NT2/D1 (cell line): ENCODE results near the gene PRSS21.

Source experiments
- DNase-seq: peaks from one replicate; pipeline ENCODE4 v3.0.0-alpha.2; 2011; ENCODE audit warnings: low read depth, low spot score
- H3K27me3 ChIP-seq: 2 replicates; pipeline ENCODE4 v1.6.0; 2011; ENCODE audit warnings: mild to moderate bottlenecking; ENCODE audit not compliant: insufficient read length, insufficient read depth
- H3K36me3 ChIP-seq: 2 replicates; pipeline ENCODE4 v1.6.1; 2011; ENCODE audit warnings: mild to moderate bottlenecking, low read length, mixed read lengths; ENCODE audit not compliant: insufficient read depth, insufficient read length
- H3K4me1 ChIP-seq: 2 replicates; pipeline ENCODE4 v1.5.1; 2011; ENCODE audit not compliant: insufficient read depth, insufficient read length
- H3K4me3 ChIP-seq: 2 replicates; pipeline ENCODE4 v1.5.1; 2011; ENCODE audit warnings: low read depth; ENCODE audit not compliant: insufficient read length
- H3K9ac ChIP-seq: 2 replicates; pipeline ENCODE4 v1.6.0; 2011; ENCODE audit warnings: low read depth; ENCODE audit not compliant: insufficient read length
- H3K9me3 ChIP-seq: 2 replicates; pipeline ENCODE4 v1.5.1; 2011; ENCODE audit warnings: mild to moderate bottlenecking, low read length; ENCODE audit not compliant: insufficient read depth
- SUZ12 ChIP-seq: IDR thresholded peaks from 2 replicates; pipeline ENCODE4 v1.6.1; 2011; ENCODE audit not compliant: insufficient read length, insufficient read depth; ENCODE audit errors: extremely low read depth
- YY1 ChIP-seq: IDR thresholded peaks from 2 replicates; pipeline ENCODE4 v1.6.1; 2011; ENCODE audit not compliant: insufficient read length, insufficient read depth
- ZNF274 ChIP-seq: IDR thresholded peaks from 2 replicates; pipeline ENCODE4 v1.6.1; 2011; ENCODE audit warnings: mild to moderate bottlenecking, low read depth, low read length

PRSS21 gene

DNA sequence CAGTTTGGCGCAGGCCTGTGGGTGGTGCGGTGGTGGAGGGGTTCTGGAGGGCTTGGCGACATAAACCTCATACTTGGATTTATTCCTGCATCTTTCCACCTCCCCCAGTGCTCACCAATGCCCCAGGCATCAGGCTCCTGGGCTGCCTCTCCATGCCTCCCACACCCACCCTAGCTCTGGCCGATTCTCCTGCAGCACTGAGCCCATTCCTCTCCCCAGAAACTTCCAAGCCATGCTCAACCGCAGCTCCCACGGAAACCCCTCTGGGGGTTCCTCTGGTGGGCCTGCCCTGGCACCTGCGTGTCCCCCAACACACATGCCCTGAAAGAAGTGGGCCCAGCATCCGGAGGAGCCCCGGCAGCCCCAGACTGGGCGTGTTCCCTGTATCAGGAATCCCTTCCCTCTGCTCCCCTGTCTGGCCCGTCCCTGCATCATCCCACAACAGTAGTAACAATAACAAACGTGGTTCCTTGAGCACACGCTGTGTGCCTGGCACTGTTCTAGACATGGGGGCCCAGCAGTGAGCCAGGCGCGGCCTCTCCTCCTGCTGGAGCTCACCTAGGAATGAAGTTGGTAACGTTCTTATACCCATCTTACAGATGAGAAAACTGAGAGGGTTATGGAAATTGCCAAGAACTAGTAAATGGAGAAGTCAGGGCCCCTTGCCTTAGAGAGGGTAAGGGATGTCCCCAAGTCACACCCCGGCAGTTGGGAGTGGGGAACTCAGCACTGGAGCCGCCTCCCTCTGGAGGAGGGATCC, 2.3 kb downstream of the PRSS21 start:
- no peak for DNase-seq
- peak overlapping the region; percentile 2 for H3K9ac ChIP-seq
- no peak for TF ChIP-seq ZNF274
- H3K9me3 ChIP-seq, result no peaks in the 10 kb centered on the region
- H3K4me1 ChIP-seq, result peaks cover 17% of the 10 kb centered on the region
- no peak overlapping the region for H3K4me3 ChIP-seq
- H3K36me3 ChIP-seq, result no peaks in the 10 kb centered on the region
- no peaks in the 10 kb centered on the region for H3K27me3 ChIP-seq

DNA sequence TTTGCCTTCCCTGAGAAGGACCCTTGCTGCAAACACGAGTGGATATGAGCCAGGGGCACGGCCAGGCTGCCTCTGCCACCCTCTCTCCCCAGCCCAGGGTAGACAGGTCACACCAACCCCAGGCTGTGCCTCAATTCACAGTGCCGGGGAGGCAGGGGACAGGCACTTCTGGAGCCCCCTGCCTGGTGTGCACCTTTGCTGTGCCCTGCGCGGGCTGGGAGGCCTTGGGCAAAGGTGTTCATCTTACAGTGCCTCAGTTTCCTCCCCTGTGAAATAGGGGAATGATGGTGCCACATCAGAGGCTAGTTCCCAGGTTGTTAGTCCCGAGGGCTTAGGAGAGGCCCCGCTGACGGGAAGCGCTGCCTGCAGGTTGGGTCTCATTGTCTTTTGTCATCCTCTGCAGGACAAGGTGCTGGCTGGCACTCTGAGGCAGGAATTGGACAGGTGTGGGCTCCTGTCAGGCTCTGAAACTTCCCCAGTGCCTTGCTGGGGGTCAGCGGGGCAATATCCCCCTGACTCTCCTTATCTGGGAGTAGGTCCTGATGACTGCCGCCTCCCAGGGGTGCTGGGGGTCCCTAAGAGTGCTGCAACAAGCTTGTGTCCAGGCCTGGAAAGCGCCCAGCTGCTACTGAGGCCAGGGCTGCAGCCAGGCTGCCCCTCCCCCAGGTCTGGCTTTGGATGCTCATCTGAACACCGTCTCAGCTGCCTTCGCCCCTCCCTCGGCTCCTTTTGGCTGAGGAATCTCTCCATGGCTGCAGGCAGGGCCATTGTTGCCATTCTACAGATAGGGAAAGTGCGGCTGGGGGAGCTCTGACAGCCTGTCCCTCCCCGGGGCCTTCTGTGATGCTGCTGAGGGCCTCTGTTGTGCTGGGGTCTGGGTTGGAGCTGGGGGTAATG, 3.1 kb downstream of the PRSS21 start:
- Histone ChIP-seq H3K4me3 (no peak overlapping the region), H3K9me3 (no peaks in the 10 kb centered on the region), H3K36me3 (no peaks in the 10 kb centered on the region), H3K27me3 (no peaks in the 10 kb centered on the region), H3K9ac (peak overlapping the region; percentile 21), H3K4me1 (peaks cover 11% of the 10 kb centered on the region)
- TF ChIP-seq SUZ12, result no peak
- no peak for TF ChIP-seq ZNF274
- TF ChIP-seq YY1, result no peak
- no peak for DNase-seq

DNA sequence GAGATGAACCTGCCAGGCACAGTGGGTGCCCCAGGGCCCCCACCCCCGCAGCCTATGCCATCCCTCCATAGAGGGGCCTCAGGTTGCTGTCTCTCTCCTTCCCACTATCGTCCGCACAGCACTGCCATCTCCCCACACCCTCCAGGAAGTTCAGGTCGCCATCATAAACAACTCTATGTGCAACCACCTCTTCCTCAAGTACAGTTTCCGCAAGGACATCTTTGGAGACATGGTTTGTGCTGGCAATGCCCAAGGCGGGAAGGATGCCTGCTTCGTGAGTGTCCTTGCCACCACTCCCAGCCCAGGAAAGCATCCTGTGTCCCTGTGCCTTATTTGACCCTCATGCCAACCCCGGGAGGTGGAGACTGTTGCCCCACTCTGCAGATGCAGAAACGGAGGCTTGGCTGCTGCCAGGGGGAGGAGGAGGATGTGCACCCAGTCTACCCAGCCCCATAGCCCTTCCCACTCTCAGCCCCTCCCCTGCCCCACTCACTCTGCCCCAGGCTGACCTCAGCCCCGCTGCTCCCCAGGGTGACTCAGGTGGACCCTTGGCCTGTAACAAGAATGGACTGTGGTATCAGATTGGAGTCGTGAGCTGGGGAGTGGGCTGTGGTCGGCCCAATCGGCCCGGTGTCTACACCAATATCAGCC, 3.9 kb downstream of the PRSS21 start:
- Histone ChIP-seq H3K4me3 (no peak overlapping the region), H3K27me3 (no peaks in the 10 kb centered on the region), H3K36me3 (no peaks in the 10 kb centered on the region), H3K4me1 (peaks cover 8% of the 10 kb centered on the region), H3K9ac (peak overlapping the region; percentile 21), H3K9me3 (no peaks in the 10 kb centered on the region)
- TF ChIP-seq YY1 (no peak), SUZ12 (no peak), ZNF274 (no peak)
- no peak for DNase-seq

DNA sequence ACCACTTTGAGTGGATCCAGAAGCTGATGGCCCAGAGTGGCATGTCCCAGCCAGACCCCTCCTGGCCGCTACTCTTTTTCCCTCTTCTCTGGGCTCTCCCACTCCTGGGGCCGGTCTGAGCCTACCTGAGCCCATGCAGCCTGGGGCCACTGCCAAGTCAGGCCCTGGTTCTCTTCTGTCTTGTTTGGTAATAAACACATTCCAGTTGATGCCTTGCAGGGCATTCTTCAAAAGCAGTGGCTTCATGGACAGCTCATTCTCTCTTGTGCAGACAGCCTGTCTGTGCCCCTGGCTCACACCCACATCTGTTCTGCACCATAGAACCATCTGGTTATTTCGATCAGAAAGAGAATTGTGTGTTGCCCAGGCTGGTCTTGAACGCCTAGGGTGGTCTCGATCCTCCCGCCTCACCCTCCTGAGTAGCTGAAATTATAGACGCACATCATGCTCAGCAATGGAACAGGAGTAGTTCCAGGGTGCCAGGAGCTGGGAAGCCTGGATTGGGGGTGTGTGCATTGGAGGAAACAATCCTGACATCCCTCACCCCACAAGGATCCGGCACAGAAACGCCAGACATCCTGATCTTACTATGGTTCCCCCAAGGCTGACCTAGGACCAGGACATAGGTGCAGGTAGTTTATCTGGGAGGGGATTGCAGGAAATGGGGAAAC, 4.6 kb downstream of the PRSS21 start:
- no peak for DNase-seq
- Histone ChIP-seq H3K9ac (no peak overlapping the region), H3K9me3 (no peaks in the 10 kb centered on the region), H3K4me1 (peaks cover 10% of the 10 kb centered on the region), H3K36me3 (no peaks in the 10 kb centered on the region), H3K27me3 (no peaks in the 10 kb centered on the region), H3K4me3 (no peak overlapping the region)
- no peak for TF ChIP-seq YY1
- no peak for TF ChIP-seq ZNF274
- TF ChIP-seq SUZ12, result no peak

DNA sequence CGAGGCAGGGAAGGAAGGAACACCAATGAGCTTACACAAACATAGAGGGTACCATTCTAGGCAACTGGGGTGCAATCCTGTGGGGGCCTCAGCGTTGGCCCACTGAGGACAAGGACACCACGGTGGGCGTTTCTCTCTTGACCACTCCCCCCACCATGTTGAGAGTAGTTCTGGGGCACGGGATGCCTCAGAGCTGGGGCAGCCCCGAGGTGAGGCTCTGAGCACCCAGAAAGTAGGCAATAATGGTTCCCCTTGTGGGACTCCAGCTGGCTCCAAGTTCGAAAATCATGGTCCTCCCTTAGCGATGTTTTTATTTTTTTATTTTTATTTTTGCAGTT, 5.1 kb downstream of the PRSS21 start:
- no peak overlapping the region for H3K9ac ChIP-seq
- no peaks in the 10 kb centered on the region for H3K36me3 ChIP-seq
- TF ChIP-seq YY1, result no peak
- TF ChIP-seq SUZ12, result no peak
- TF ChIP-seq ZNF274, result no peak
- no peak overlapping the region for H3K4me3 ChIP-seq
- no peaks in the 10 kb centered on the region for H3K27me3 ChIP-seq
- H3K9me3 ChIP-seq, result no peaks in the 10 kb centered on the region
- DNase-seq, result no peak
- H3K4me1 ChIP-seq, result peaks cover 13% of the 10 kb centered on the region

DNA sequence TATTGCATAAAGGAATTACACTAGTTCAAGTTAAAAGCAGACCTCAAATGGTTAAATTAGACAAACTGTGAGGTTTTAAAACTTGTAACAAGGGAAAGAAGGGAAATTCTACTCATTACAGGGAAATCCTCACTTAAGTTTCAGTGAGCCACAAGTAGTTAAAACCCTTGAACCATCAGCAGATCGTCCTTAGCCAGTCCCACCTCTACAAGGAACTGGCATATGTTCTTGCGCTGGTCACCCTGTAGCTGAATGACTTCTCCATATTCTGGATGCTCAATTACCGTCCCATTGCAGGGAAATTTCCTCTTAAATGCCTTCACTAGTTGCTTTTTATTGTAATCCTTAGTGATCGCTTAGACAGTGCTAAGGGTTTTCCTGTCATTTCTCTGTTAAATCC, 5.5 kb downstream of the PRSS21 start:
- peaks cover 13% of the 10 kb centered on the region for H3K4me1 ChIP-seq
- H3K9ac ChIP-seq, result no peak overlapping the region
- H3K36me3 ChIP-seq, result no peaks in the 10 kb centered on the region
- H3K27me3 ChIP-seq, result no peaks in the 10 kb centered on the region
- H3K9me3 ChIP-seq, result no peaks in the 10 kb centered on the region
- no peak overlapping the region for H3K4me3 ChIP-seq
- TF ChIP-seq SUZ12 (no peak), ZNF274 (no peak), YY1 (no peak)
- DNase-seq, result no peak

DNA sequence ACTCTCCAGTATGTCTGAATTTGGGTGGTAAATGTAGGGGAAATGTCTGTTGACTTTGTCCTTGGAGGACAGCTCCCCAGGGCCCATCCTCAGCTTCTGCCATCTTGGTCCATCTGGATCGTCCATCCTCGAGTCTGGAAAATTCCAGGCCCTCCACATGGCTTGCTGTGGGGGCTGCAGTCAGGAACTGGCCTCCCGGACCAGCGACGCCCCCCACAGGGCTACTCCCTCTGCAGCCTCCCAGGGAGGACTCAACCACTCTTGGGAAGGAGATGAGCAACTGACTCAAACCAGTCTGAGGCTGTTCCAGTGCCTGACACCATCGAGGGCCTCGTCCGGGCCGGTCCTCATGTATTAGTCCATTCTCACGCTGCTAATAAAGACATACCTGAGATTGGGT, 7.6 kb downstream of the PRSS21 start:
- H3K9ac ChIP-seq, result no peak overlapping the region
- no peaks in the 10 kb centered on the region for H3K27me3 ChIP-seq
- peaks cover 13% of the 10 kb centered on the region for H3K4me1 ChIP-seq
- DNase-seq, result no peak
- H3K9me3 ChIP-seq, result no peaks in the 10 kb centered on the region
- no peaks in the 10 kb centered on the region for H3K36me3 ChIP-seq
- no peak overlapping the region for H3K4me3 ChIP-seq
- TF ChIP-seq YY1, result no peak
- TF ChIP-seq SUZ12, result no peak
- no peak for TF ChIP-seq ZNF274
